ENCODE measurements around the gene TNFRSF19.
A peak's percentile ranks its signal among the peaks of the same experiment; 100 is the strongest.
"Not testable (repeated sequence)": the region's sequence is repeated elsewhere in the genome, so short reads cannot be mapped to it uniquely, and the experiment has no call there.

TNFRSF19 gene

GRCh38 chr13:23671897-23672296 lies 101.7 kb downstream of the TNFRSF19 start:
- no peak overlapping the region for H3K4me3 ChIP-seq (ENCODE audit: low read length)
- DNase-seq (ENCODE audit: low read depth), result peak; percentile 86
- TF ChIP-seq CTCF (IDR thresholded peaks at IDR 0.05; ENCODE audit: insufficient read depth, low read depth, low read length, missing control alignments), result no peak

- H3K4me3 ChIP-seq (ENCODE audit: low read length), result no peak overlapping the region
- DNase-seq (ENCODE audit: low read depth), result no peak
- TF ChIP-seq CTCF (IDR thresholded peaks at IDR 0.05; ENCODE audit: insufficient read depth, low read depth, low read length, missing control alignments), result no peak
These were observed 102.4 kb downstream of the TNFRSF19 start for GRCh38 chr13:23672616-23673015.

- TF ChIP-seq CTCF (IDR thresholded peaks at IDR 0.05; ENCODE audit: insufficient read depth, low read depth, low read length, missing control alignments), result no peak
- H3K4me3 ChIP-seq (ENCODE audit: low read length), result no peak overlapping the region
- peak; percentile 80 for DNase-seq (ENCODE audit: low read depth)
These were observed 103.1 kb downstream of the TNFRSF19 start for GRCh38 chr13:23673354-23673753.

GRCh38 chr13:23673867-23674605 lies 103.8 kb downstream of the TNFRSF19 start:
- peak; percentile 41 for DNase-seq (ENCODE audit: low read depth)
- no peak for TF ChIP-seq CTCF (IDR thresholded peaks at IDR 0.05; ENCODE audit: insufficient read depth, low read depth, low read length, missing control alignments)
- H3K4me3 ChIP-seq (ENCODE audit: low read length), result no peak overlapping the region

- DNase-seq (ENCODE audit: low read depth), result peak; percentile 96
- TF ChIP-seq CTCF (IDR thresholded peaks at IDR 0.05; ENCODE audit: insufficient read depth, low read depth, low read length, missing control alignments), result no peak
- H3K4me3 ChIP-seq (ENCODE audit: low read length), result no peak overlapping the region
These were observed 104.8 kb downstream of the TNFRSF19 start for GRCh38 chr13:23674795-23675640.

GRCh38 chr13:23677679-23678288 lies 107.6 kb downstream of the TNFRSF19 start:
- DNase-seq (ENCODE audit: low read depth); H3K4me3 ChIP-seq (ENCODE audit: low read length): not testable (repeated sequence)

GRCh38 chr13:23678795-23679194 lies 108.6 kb downstream of the TNFRSF19 start:
- H3K4me3 ChIP-seq (ENCODE audit: low read length), result no peak overlapping the region
- no peak for TF ChIP-seq CTCF (IDR thresholded peaks at IDR 0.05; ENCODE audit: insufficient read depth, low read depth, low read length, missing control alignments)
- peak; percentile 49 for DNase-seq (ENCODE audit: low read depth)
